GM12878 (cell line): Measurements from ENCODE around the gene GBA3.

Experiments used
- ATF2 ChIP-seq: IDR thresholded peaks from 2 replicates; pipeline ENCODE4 v1.6.1; 2012; ENCODE audit warnings: low read length, inconsistent platforms
- CTCF ChIP-seq, 3 experiments: IDR thresholded peaks in 2 of 3; conservative IDR thresholded peaks in 1 of 3; 2 replicates each; pipeline ENCODE4 v1.5.1; 2011; ENCODE audit warnings: low read depth in 3 of 3, low read length in 3 of 3, mild to moderate bottlenecking in 3 of 3, control low read depth in 2 of 3, moderate library complexity in 2 of 3, inconsistent platforms in 1 of 3, mixed read lengths in 1 of 3; ENCODE audit not compliant: control insufficient read depth in 2 of 3, insufficient read depth in 1 of 3; ENCODE audit errors: extremely low read depth in 1 of 3
- EP300 ChIP-seq, 2 experiments: fragments of 150-350 bp in 1 of 2; IDR thresholded peaks; 2 replicates each; pipeline ENCODE4 v1.6.1; 2011 to 2012; ENCODE audit warnings: low read depth in 2 of 2, low read length in 2 of 2, borderline replicate concordance in 1 of 2, improper control_type of control experiment in 1 of 2, inconsistent platforms in 1 of 2; ENCODE audit not compliant: control insufficient read depth in 1 of 2
- ETV6 ChIP-seq, 2 experiments: fragments of 450-650 bp in 1 of 2; IDR thresholded peaks in 1 of 2; conservative IDR thresholded peaks in 1 of 2; 2 replicates each; pipeline ENCODE4 v1.6.1; 2014; ENCODE audit warnings: antibody characterized with exemption in 1 of 2, borderline replicate concordance in 1 of 2, low read depth in 1 of 2, mild to moderate bottlenecking in 1 of 2, moderate library complexity in 1 of 2
- MXI1 ChIP-seq: fragments of 150-350 bp; IDR thresholded peaks from 2 replicates; pipeline ENCODE4 v1.6.1; 2011; ENCODE audit warnings: low read depth, mild to moderate bottlenecking, inconsistent platforms, low read length, improper control_type of control experiment
- NFYA ChIP-seq: IDR thresholded peaks from 2 replicates; pipeline ENCODE4 v1.6.1; 2011; ENCODE audit warnings: low read depth, mild to moderate bottlenecking, low read length, improper control_type of control experiment, borderline replicate concordance
- NFYB ChIP-seq: IDR thresholded peaks from 2 replicates; pipeline ENCODE4 v1.6.1; 2011; ENCODE audit warnings: low read depth, mild to moderate bottlenecking, low read length, improper control_type of control experiment, moderate library complexity; ENCODE audit not compliant: insufficient read depth
- POLR2A ChIP-seq: IDR thresholded peaks from 2 replicates; pipeline ENCODE4 v1.6.1; 2011; ENCODE audit warnings: low read depth, mild to moderate bottlenecking, low read length
- TCF7 ChIP-seq: IDR thresholded peaks from 2 replicates; pipeline ENCODE4 v1.6.1; 2014; ENCODE audit warnings: antibody characterized with exemption, borderline replicate concordance
- USF1 ChIP-seq: IDR thresholded peaks from 2 replicates; pipeline ENCODE4 v1.6.1; 2011; ENCODE audit warnings: borderline replicate concordance, low read depth, mild to moderate bottlenecking, moderate library complexity, mixed read lengths, low read length; ENCODE audit not compliant: insufficient read depth; ENCODE audit errors: extremely low read length

GRCh38 chr4:22661443-22661842 lies 31.3 kb upstream of the GBA3 start:
- TF ChIP-seq CTCF (IDR thresholded peaks at IDR 0.05 in 2 of 3, conservative IDR thresholded peaks at IDR 0.05 in 1 of 3; ENCODE audit: control insufficient read depth in 2 of 3, extremely low read depth in 1 of 3, insufficient read depth in 1 of 3, low read depth in 3 of 3, low read length in 3 of 3) (no peak), NFYB (no peak), MXI1 (no peak), ATF2 (no peak), POLR2A (no peak), NFYA (no peak), ETV6 (conservative IDR thresholded peaks at IDR 0.05 in 1 of 2, IDR thresholded peaks at IDR 0.05 in 1 of 2; ENCODE audit: borderline replicate concordance in 1 of 2, low read depth in 1 of 2) (no peak), TCF7 (no peak), EP300 (IDR thresholded peaks at IDR 0.05; ENCODE audit: borderline replicate concordance in 1 of 2, control insufficient read depth in 1 of 2, low read depth in 2 of 2, low read length in 2 of 2) (no peak), USF1 (no peak)
